UCSD-AML1 (cell line): Measurements from ENCODE around the gene ACSS1.

Source experiments
- DNase-seq: peaks from one replicate; lab custom pipeline; 2025; ENCODE audit not compliant: unreplicated experiment; lab: John Stamatoyannopoulos, UW

Gene ACSS1

GRCh38 chr20:24980291-24981053 lies 77.5 kb downstream of the ACSS1 start:
- DNase-seq, result no peak

- DNase-seq, result no peak
Measured at GRCh38 chr20:24979036-24979960, 78.6 kb downstream of the ACSS1 start.

- no peak for DNase-seq
Measured at GRCh38 chr20:24978513-24978912, 79.4 kb downstream of the ACSS1 start.

- no peak for DNase-seq
Measured at GRCh38 chr20:24977797-24978196, 80.1 kb downstream of the ACSS1 start.

GRCh38 chr20:24977336-24977735 lies 80.6 kb downstream of the ACSS1 start:
- no peak for DNase-seq

- no peak for DNase-seq
Measured at GRCh38 chr20:24972341-24972740, 85.6 kb downstream of the ACSS1 start.

GRCh38 chr20:24971376-24972101 lies 86.4 kb downstream of the ACSS1 start:
- DNase-seq, result no peak

GRCh38 chr20:24970754-24971153 lies 87.2 kb downstream of the ACSS1 start:
- DNase-seq, result no peak

- no peak for DNase-seq
Measured at GRCh38 chr20:24970030-24970553, 87.8 kb downstream of the ACSS1 start.

- DNase-seq, result no peak
Measured at GRCh38 chr20:24969186-24970029, 88.5 kb downstream of the ACSS1 start.

GRCh38 chr20:24968278-24968800 lies 89.6 kb downstream of the ACSS1 start:
- no peak for DNase-seq

GRCh38 chr20:24966317-24967012 lies 91.5 kb downstream of the ACSS1 start:
- DNase-seq, result no peak

GRCh38 chr20:24965065-24965919 lies 92.6 kb downstream of the ACSS1 start:
- DNase-seq, result no peak

- no peak for DNase-seq
Measured at GRCh38 chr20:24964506-24964840, 93.5 kb downstream of the ACSS1 start.

- DNase-seq, result no peak
Measured at GRCh38 chr20:24963672-24964505, 94.0 kb downstream of the ACSS1 start.

- no peak for DNase-seq
Measured at GRCh38 chr20:24962510-24962909, 95.4 kb downstream of the ACSS1 start.

GRCh38 chr20:24962182-24962492 lies 95.8 kb downstream of the ACSS1 start:
- DNase-seq, result no peak
